RWPE1 (cell line): ENCODE measurements around the gene SLC25A30.
"Not testable (repeated sequence)": the region's sequence is repeated elsewhere in the genome, so short reads cannot be mapped to it uniquely, and the experiment has no call there.

Experiments used
- CTCF ChIA-PET: fragments of 350-600 bp; sonication (Branson Sonifier 250); formaldehyde crosslinking; extraction: SDS; loops from one replicate; lab custom pipeline; 2021; lab: Yijun Ruan, JAX
- POLR2A ChIA-PET: fragments of 400-600 bp; formaldehyde crosslinking; extraction: SDS; loops from one replicate; lab custom pipeline; 2020; ENCODE audit warnings: antibody characterized with exemption; ENCODE audit not compliant: low non-redundant PET; lab: Yijun Ruan, JAX
- DNase-seq: peaks from one replicate; pipeline ENCODE4 v3.0.0; 2012; ENCODE audit warnings: low spot score
- H3K27ac ChIP-seq: fragments of 450-650 bp; 2 replicates; pipeline ENCODE4 v1.5.1; 2017
- CTCF ChIP-seq: fragments of 450-650 bp; conservative IDR thresholded peaks from 2 replicates; pipeline ENCODE4 v1.5.1; 2017; ENCODE audit warnings: low read depth, mild to moderate bottlenecking

SLC25A30 gene

GRCh38 chr13:45388664-45389063 lies 29.5 kb downstream of the SLC25A30 start:
- TF ChIP-seq CTCF = no peak
- DNase-seq = no peak
- ChIA-PET CTCF (no interaction called here), POLR2A (interaction anchor here (0.6 kb wide), 1 partner anchor 9 kb away, joined by 3 read pairs; no protein-coding TSS in a partner anchor)
- 0 out of 2 replicates have a peak overlapping the region, but pooled peaks have one; percentile 7 for H3K27ac ChIP-seq

- CTCF ChIA-PET, DNase-seq, H3K27ac ChIP-seq, POLR2A ChIA-PET: not testable (repeated sequence)
Observed at GRCh38 chr13:45386892-45387575, 31.1 kb downstream of the SLC25A30 start.

GRCh38 chr13:45385907-45386553 lies 32.1 kb downstream of the SLC25A30 start:
- ChIA-PET CTCF (interaction anchor here (0.6 to 0.7 kb wide), 2 partner anchors 16 to 35 kb away, joined by 3 read pairs; no protein-coding TSS in a partner anchor), POLR2A (no interaction called here)
- no peak for TF ChIP-seq CTCF
- DNase-seq = no peak
- H3K27ac ChIP-seq = no peak overlapping the region

GRCh38 chr13:45385320-45385719 lies 32.9 kb downstream of the SLC25A30 start:
- DNase-seq = no peak
- ChIA-PET CTCF (interaction anchor here (0.6 to 0.7 kb wide), 2 partner anchors 15 to 36 kb away, joined by 3 read pairs; no protein-coding TSS in a partner anchor), POLR2A (no interaction called here)
- TF ChIP-seq CTCF = no peak
- no peak overlapping the region for H3K27ac ChIP-seq

GRCh38 chr13:45384474-45385174 lies 33.5 kb downstream of the SLC25A30 start:
- ChIA-PET POLR2A (no interaction called here), CTCF (interaction anchor here (1.4 kb wide), 1 partner anchor 10 kb away, joined by 4 read pairs; no protein-coding TSS in a partner anchor)
- no peak for DNase-seq
- TF ChIP-seq CTCF = no peak
- no peak overlapping the region for H3K27ac ChIP-seq

GRCh38 chr13:45382739-45383138 lies 35.4 kb downstream of the SLC25A30 start:
- H3K27ac ChIP-seq, DNase-seq, POLR2A ChIA-PET, CTCF ChIA-PET: not testable (repeated sequence)

- ChIA-PET CTCF (no interaction called here), POLR2A (no interaction called here)
- no peak for TF ChIP-seq CTCF
- no peak overlapping the region for H3K27ac ChIP-seq
- DNase-seq = no peak
Observed at GRCh38 chr13:45381196-45381595, 37.0 kb downstream of the SLC25A30 start.

GRCh38 chr13:45380708-45381107 lies 37.5 kb downstream of the SLC25A30 start:
- H3K27ac ChIP-seq, CTCF ChIA-PET: not testable (repeated sequence)

GRCh38 chr13:45379516-45379915 lies 38.7 kb downstream of the SLC25A30 start:
- CTCF ChIA-PET = not testable (repeated sequence)

More at GRCh38 chr13:45380708-45381107, 37.5 kb downstream of the SLC25A30 start:
- POLR2A ChIA-PET, DNase-seq: not testable (repeated sequence)

GRCh38 chr13:45378786-45379185 lies 39.4 kb downstream of the SLC25A30 start:
- CTCF ChIA-PET, DNase-seq, POLR2A ChIA-PET: not testable (repeated sequence)

More at GRCh38 chr13:45379516-45379915, 38.7 kb downstream of the SLC25A30 start:
- DNase-seq, POLR2A ChIA-PET, H3K27ac ChIP-seq: not testable (repeated sequence)

GRCh38 chr13:45377314-45377713 lies 40.9 kb downstream of the SLC25A30 start:
- CTCF ChIA-PET, H3K27ac ChIP-seq, DNase-seq, POLR2A ChIA-PET: not testable (repeated sequence)

More at GRCh38 chr13:45378786-45379185, 39.4 kb downstream of the SLC25A30 start:
- not testable (repeated sequence) for H3K27ac ChIP-seq
